Measurements from ENCODE around the gene AIM2.

GRCh38 chr1:159084152-159084551 lies 7.6 kb upstream of the AIM2 start:
- TF ChIP-seq REST (IDR thresholded peaks at IDR 0.05; ENCODE audit: insufficient read depth in 1 of 2, low read depth in 2 of 2, low read length in 2 of 2) (no peak), POLR2AphosphoS5 (IDR thresholded peaks at IDR 0.05; ENCODE audit: low read depth, low read length) (no peak), SIN3A (IDR thresholded peaks at IDR 0.05; ENCODE audit: borderline replicate concordance, insufficient read depth, low read length) (no peak), TAF1 (IDR thresholded peaks at IDR 0.05; ENCODE audit: borderline replicate concordance, insufficient read depth, low read length) (no peak), FOXP2 (optimal IDR thresholded peaks at IDR 0.05; ENCODE audit: borderline replicate concordance, extremely low read depth, extremely low read length, insufficient read depth) (no peak)
